ENCODE results near the gene SELENOO. TPM values are rescaled to one million over a fixed set of nuclear protein-coding genes. Genes with fewer than 3 reads are reported as not detected.
A peak's percentile ranks its signal among the peaks of the same experiment; 100 is the strongest.

The SELENOO gene
- total RNA-seq, 1 donor: 15.5 TPM

DNA sequence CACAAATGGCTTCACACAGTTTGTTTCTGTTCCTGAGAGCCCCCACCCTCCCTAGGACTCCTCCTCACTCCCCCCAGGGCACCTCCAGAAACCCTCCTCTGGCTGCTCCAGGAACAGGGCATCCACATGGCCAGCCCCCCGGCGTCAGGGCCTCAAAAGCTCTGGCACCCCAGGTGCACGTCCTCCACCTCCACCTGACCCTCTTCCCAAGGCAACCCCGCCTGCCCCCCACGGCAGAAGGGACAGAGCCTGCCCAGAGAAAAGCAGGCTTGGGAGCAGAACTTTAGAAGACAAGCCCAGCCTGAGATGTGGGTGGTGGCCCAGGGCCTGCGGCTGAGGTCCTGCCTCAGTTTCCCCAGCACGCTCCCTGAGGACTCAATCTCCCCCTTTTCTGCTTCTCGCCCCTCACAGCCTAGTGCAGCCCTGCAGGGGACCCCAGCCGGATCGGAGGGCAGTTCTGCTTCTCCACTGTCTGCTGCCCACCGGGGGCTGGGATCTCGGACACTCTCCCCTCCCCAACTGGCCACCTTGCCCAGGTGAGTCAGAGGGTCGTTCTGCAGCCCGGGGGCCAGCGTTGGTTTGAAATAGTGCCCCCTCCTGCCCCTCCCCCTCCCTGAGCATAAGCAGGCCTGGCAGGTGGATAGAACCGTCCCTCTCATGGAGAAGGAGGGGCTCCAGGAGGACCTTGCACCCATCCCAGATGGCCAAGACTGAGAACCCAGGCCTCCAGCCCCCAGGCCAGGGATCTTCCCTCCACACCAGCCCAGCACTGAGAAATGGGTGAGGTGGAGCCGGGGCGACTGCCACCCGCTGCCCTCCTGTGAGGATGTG is 17.5 kb upstream of the SELENOO start:
- DNase-seq (ENCODE audit: low read depth): no peak
- no peak overlapping the region for H3K4me3 ChIP-seq (ENCODE audit: low read depth, low read length)
- TF ChIP-seq, protein P1, sequence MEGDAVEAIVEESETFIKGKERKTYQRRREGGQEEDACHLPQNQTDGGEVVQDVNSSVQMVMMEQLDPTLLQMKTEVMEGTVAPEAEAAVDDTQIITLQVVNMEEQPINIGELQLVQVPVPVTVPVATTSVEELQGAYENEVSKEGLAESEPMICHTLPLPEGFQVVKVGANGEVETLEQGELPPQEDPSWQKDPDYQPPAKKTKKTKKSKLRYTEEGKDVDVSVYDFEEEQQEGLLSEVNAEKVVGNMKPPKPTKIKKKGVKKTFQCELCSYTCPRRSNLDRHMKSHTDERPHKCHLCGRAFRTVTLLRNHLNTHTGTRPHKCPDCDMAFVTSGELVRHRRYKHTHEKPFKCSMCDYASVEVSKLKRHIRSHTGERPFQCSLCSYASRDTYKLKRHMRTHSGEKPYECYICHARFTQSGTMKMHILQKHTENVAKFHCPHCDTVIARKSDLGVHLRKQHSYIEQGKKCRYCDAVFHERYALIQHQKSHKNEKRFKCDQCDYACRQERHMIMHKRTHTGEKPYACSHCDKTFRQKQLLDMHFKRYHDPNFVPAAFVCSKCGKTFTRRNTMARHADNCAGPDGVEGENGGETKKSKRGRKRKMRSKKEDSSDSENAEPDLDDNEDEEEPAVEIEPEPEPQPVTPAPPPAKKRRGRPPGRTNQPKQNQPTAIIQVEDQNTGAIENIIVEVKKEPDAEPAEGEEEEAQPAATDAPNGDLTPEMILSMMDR (IDR thresholded peaks at IDR 0.05; ENCODE audit: insufficient read depth, low read length): no peak

DNA sequence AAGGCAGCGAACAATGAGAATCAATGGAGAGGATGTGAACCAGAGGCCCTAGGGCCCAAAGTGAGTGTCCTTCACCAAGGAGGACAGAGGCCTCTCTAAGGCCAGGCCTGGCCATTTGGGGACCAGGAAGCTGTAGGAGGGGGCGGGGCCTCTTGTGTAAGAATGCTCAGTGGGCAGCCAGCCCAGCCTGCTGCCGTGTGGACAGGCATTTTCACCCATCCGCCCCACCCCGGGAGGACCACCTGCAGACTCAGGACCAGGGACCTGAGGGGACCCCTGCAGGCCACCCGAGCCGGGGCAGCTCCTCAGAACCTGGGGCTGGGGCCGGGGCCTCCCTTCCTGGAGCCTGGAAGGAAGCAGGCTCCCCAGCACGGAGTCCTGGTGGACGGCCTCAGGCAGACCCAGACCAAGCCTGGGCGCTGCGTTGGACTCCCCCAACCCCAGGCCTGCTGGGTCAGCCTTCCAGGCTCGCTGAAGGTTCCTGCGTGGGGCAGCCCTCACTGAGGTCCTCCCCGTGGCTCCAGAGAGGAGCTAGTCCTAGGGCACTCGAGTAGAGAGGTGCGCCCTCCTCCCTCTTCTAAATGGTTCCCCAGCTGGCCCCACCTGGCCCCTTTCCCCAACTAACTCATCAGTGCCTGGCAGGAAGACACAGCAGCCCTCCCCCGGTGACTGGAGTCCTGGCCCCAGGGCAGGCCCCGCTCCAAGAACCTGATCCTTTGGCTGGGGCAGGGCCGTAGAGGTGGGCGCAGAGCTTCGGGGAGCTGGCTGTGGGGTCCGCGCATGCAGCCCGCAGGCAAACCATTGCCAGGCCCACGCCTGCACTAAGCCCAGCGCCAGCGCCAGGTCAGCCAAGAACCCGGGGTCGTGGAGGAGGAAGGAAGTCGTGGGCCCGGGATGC is 16.6 kb upstream of the SELENOO start:
- TF ChIP-seq, protein P1 (IDR thresholded peaks at IDR 0.05; ENCODE audit: insufficient read depth, low read length): no peak
- peak; percentile 61 for DNase-seq (ENCODE audit: low read depth)
- H3K4me3 ChIP-seq (ENCODE audit: low read depth, low read length): no peak overlapping the region

GRCh38 chr22:50184902-50185374 is 15.9 kb upstream of the SELENOO start:
- peak overlapping the region; percentile 61 for H3K4me3 ChIP-seq (ENCODE audit: low read depth, low read length)
- DNase-seq (ENCODE audit: low read depth): no peak

GRCh38 chr22:50185375-50186087 is 15.3 kb upstream of the SELENOO start, which contains the start of gene TRABD:
Gene TRABD (plus strand): TSS chr22:50185913. CDS start chr22:50193061, 7,148 bp downstream.
- peak; percentile 82 for DNase-seq (ENCODE audit: low read depth)
- TF ChIP-seq, protein P1 (IDR thresholded peaks at IDR 0.05; ENCODE audit: insufficient read depth, low read length): no peak
- H3K4me3 ChIP-seq (ENCODE audit: low read depth, low read length): peak within 1 kb of the TSS; percentile 72

More at GRCh38 chr22:50184902-50185374, 15.9 kb upstream of the SELENOO start:
- TF ChIP-seq, protein P1 (IDR thresholded peaks at IDR 0.05; ENCODE audit: insufficient read depth, low read length): no peak

GRCh38 chr22:50186181-50186714 is 14.6 kb upstream of the SELENOO start:
- H3K4me3 ChIP-seq (ENCODE audit: low read depth, low read length): peak overlapping the region; percentile 72
- no peak for DNase-seq (ENCODE audit: low read depth)
- TF ChIP-seq, protein P1 (IDR thresholded peaks at IDR 0.05; ENCODE audit: insufficient read depth, low read length): no peak

Measured in fibroblast of the aortic adventitia (primary cell).